GM12878 (cell line): Measurements from ENCODE around the gene CYB561A3. TPM values are rescaled to one million over a fixed set of nuclear protein-coding genes. Genes with fewer than 3 reads are reported as not detected.

Experiments
- ATAC-seq: fragments of 200-7000 bp; cut with Tn5 transposase; 3 replicates; pipeline ENCODE4 v1.9.1; 2020; ENCODE audit warnings: mild to moderate bottlenecking, moderate library complexity
- BruUV-seq: library from RNA; stranded (reverse); fragments of 400-500 nt; replicated peaks from 2 replicates; lab custom pipeline; 2021; lab: Mats Ljungman, UMichigan
- CTCF ChIA-PET: fragments of 300-600 bp; sonication (Branson Sonifier 250); formaldehyde crosslinking; extraction: SDS; loops from one replicate; lab custom pipeline; 2021; ENCODE audit warnings: inconsistent platforms; lab: Yijun Ruan, JAX
- POLR2A ChIA-PET: fragments of 350-600 bp; formaldehyde crosslinking; extraction: SDS; loops from one replicate; lab custom pipeline; 2021; ENCODE audit warnings: inconsistent platforms; lab: Charles Lee
- RAD21 ChIA-PET: fragments of 300-600 bp; sonication (Branson Sonifier 250); formaldehyde crosslinking; loops from one replicate; lab custom pipeline; 2023; ENCODE audit warnings: antibody characterized with exemption; ENCODE audit not compliant: unreplicated experiment; lab: Charles Lee
- SMC1A ChIA-PET: fragments of 300-600 bp; sonication (Branson Sonifier 250); formaldehyde crosslinking; loops from one replicate; lab custom pipeline; 2023; ENCODE audit not compliant: unreplicated experiment, uncharacterized antibody; lab: Charles Lee
- DNase-seq: peaks from one replicate; pipeline ENCODE4 v3.0.0-alpha.2; 2011; ENCODE audit warnings: low read depth, low spot score
- FAIRE-seq: peaks from 3 replicates; lab custom pipeline; 2011; peaks lifted over from hg19 to GRCh38; lab: Jason Lieb, UNC
- H2AFZ ChIP-seq: 2 replicates; pipeline ENCODE4 v1.6.0; 2011; ENCODE audit warnings: low read depth, low read length, control low read depth; ENCODE audit not compliant: control insufficient read depth
- H3K27ac ChIP-seq: 2 replicates; pipeline ENCODE4 v1.5.1; 2011; ENCODE audit warnings: control low read depth; ENCODE audit not compliant: control insufficient read depth, insufficient read depth
- H3K27me3 ChIP-seq, 2 experiments: replicated peaks in 1 of 2; 2 replicates each; pipeline versions ENCODE4 v1.6.0 to v1.6.1; 2011; ENCODE audit warnings: low read length in 1 of 2; ENCODE audit not compliant: control insufficient read depth in 2 of 2, insufficient read depth in 2 of 2
- H3K36me3 ChIP-seq, 2 experiments: 2 replicates each; pipeline ENCODE4 v1.5.1; 2011; ENCODE audit warnings: low read length in 1 of 2; ENCODE audit not compliant: control insufficient read depth in 2 of 2, insufficient read depth in 2 of 2
- H3K4me1 ChIP-seq: 2 replicates; pipeline ENCODE4 v1.6.1; 2011; ENCODE audit warnings: mild to moderate bottlenecking, low read length, moderate library complexity, mixed read lengths; ENCODE audit not compliant: control insufficient read depth, insufficient read depth
- H3K4me2 ChIP-seq: 2 replicates; pipeline ENCODE4 v1.6.0; 2011; ENCODE audit warnings: control low read depth; ENCODE audit not compliant: control insufficient read depth, insufficient read depth
- H3K4me3 ChIP-seq: fragments of 200-600 bp; sonication (generic); 2 replicates; pipeline ENCODE4 v1.5.1; 2016
- H3K79me2 ChIP-seq: 2 replicates; pipeline ENCODE4 v1.6.0; 2011; ENCODE audit warnings: low read length; ENCODE audit not compliant: control insufficient read depth, insufficient read depth
- H3K9ac ChIP-seq: 2 replicates; pipeline ENCODE4 v1.8.0; 2011; ENCODE audit warnings: low read length, control low read depth, mixed read lengths; ENCODE audit not compliant: control insufficient read depth, insufficient read depth
- H3K9me3 ChIP-seq: replicated peaks from 3 replicates; pipeline ENCODE4 v1.5.1; 2011; ENCODE audit warnings: mild to moderate bottlenecking, low read length; ENCODE audit not compliant: control insufficient read depth, insufficient read depth
- H4K20me1 ChIP-seq: 2 replicates; pipeline ENCODE4 v1.6.0; 2011; ENCODE audit not compliant: control insufficient read depth, insufficient read depth
- BCL11A ChIP-seq: IDR thresholded peaks from 2 replicates; pipeline ENCODE4 v1.6.1; 2011; ENCODE audit warnings: low read depth, low read length
- ELK1 ChIP-seq: IDR thresholded peaks from 2 replicates; pipeline ENCODE4 v1.6.1; 2012; ENCODE audit warnings: low read depth, low read length, improper control_type of control experiment
- HDGF ChIP-seq: fragments of 450-650 bp; IDR thresholded peaks from 2 replicates; pipeline ENCODE4 v1.6.1; 2016; ENCODE audit warnings: antibody characterized with exemption
- JUNB ChIP-seq: IDR thresholded peaks from 2 replicates; pipeline ENCODE4 v1.6.1; 2016; ENCODE audit warnings: antibody characterized with exemption, mild to moderate bottlenecking
- LARP7 ChIP-seq: fragments of 450-650 bp; IDR thresholded peaks from 2 replicates; pipeline ENCODE4 v1.6.1; 2017; ENCODE audit warnings: mild to moderate bottlenecking
- MEF2A ChIP-seq: IDR thresholded peaks from 2 replicates; pipeline ENCODE4 v1.6.1; 2011; ENCODE audit warnings: low read depth, mild to moderate bottlenecking, low read length, moderate library complexity; ENCODE audit not compliant: insufficient read depth
- NFXL1 ChIP-seq: fragments of 450-650 bp; IDR thresholded peaks from 2 replicates; pipeline ENCODE4 v1.6.1; 2017; ENCODE audit warnings: antibody characterized with exemption, mild to moderate bottlenecking, borderline replicate concordance
- SREBF2 ChIP-seq: IDR thresholded peaks from 2 replicates; pipeline ENCODE4 v1.6.1; 2012; ENCODE audit warnings: mild to moderate bottlenecking, low read length
- SUPT20H ChIP-seq: IDR thresholded peaks from 2 replicates; pipeline ENCODE4 v1.6.1; 2011; ENCODE audit warnings: low read depth, mild to moderate bottlenecking, low read length, moderate library complexity, borderline replicate concordance; ENCODE audit not compliant: control insufficient read depth
- WGBS: methylation state at CpG from one replicate; pipeline ENCODE4 v1.1.6; 2016; ENCODE audit warnings: low lambda C conversion rate; ENCODE audit not compliant: insufficient replicate concordance, insufficient coverage; ENCODE audit errors: missing lambda C conversion rate; 5-methylcytosine and 5-hydroxymethylcytosine counted together
- in situ Hi-C: fragments of 300-500 bp; cut with MboI; formaldehyde crosslinking; loops from 9 replicates; pipeline ENCODE4 v1.14.3; 2018; ENCODE audit warnings: mixed read lengths
- intact Hi-C: fragments of 100-400 bp; cut with micrococcal nuclease; formaldehyde crosslinking; loops from one replicate; pipeline ENCODE4 v1.14.2; 2022; ENCODE audit not compliant: unreplicated experiment
- polyA plus RNA-seq, 11 experiments: library from polyadenylated mRNA; depleted of rRNA in 4 of 11; unstranded in 6 of 11; stranded (reverse) in 5 of 11; fragments of >200 nt; fragmentation: Nextera tagmentation in 4 of 11; fragmentation: Illumina TruSeq in 1 of 11; extraction: Ambion mirVana in 4 of 11; extraction: Trizol in 1 of 11; gene quantifications; 1 replicate in 1 of 11; 2 replicates in 10 of 11; pipeline versions ENCODE4 v1.2.1 to v1.2.3, GENCODE V29; 2011 to 2016; ENCODE audit warnings: inconsistent platforms in 2 of 11, missing spikeins in 2 of 11, low read depth in 1 of 11
- total RNA-seq, 4 experiments: library from RNA; depleted of rRNA in 3 of 4; stranded (reverse); fragments of >200 nt in 3 of 4; fragmentation: Illumina TruSeq in 1 of 4; extraction: Trizol in 1 of 4; gene quantifications; 2 replicates each; pipeline versions ENCODE4 v1.2.1 to v1.2.3, GENCODE V29; 2013 to 2021
- TF ChIP-seq, protein P1 (sequence below): fragments of 450-650 bp; IDR thresholded peaks from 2 replicates; pipeline ENCODE4 v1.6.1; 2017; ENCODE audit warnings: antibody characterized with exemption, mild to moderate bottlenecking, moderate library complexity
- TF ChIP-seq, protein P2 (sequence below): IDR thresholded peaks from 2 replicates; pipeline ENCODE4 v1.6.1; 2011; ENCODE audit warnings: borderline replicate concordance, low read depth, mild to moderate bottlenecking, moderate library complexity, mixed read lengths, low read length; ENCODE audit not compliant: insufficient read depth; ENCODE audit errors: extremely low read length
- TF ChIP-seq, protein P3 (sequence below), 3 experiments: IDR thresholded peaks in 2 of 3; conservative IDR thresholded peaks in 1 of 3; 2 replicates each; pipeline ENCODE4 v1.5.1; 2011; ENCODE audit warnings: low read depth in 3 of 3, low read length in 3 of 3, mild to moderate bottlenecking in 3 of 3, control low read depth in 2 of 3, moderate library complexity in 2 of 3, inconsistent platforms in 1 of 3, mixed read lengths in 1 of 3; ENCODE audit not compliant: control insufficient read depth in 2 of 3, insufficient read depth in 1 of 3; ENCODE audit errors: extremely low read depth in 1 of 3

CYB561A3 gene
- total and polyA plus RNA-seq, 10 of the 15 experiments (the other 5 are each of a cell fraction or from before 2014, with no cell fraction given), result 40.1 to 169 (median 74.4) TPM

GRCh38 chr11:61336171-61336935, 25.3 kb downstream of the CYB561A3 start:
- Histone ChIP-seq H3K36me3 (peaks cover under 1 to 2% of the 10 kb centered on the region in 2 experiments; a peak in 3 of 4 replicates), H3K27me3 (no peaks in the 10 kb centered on the region), H3K9me3 (no peaks in the 10 kb centered on the region), H3K27ac (peak overlapping the region; percentile 45), H3K4me3 (no peak overlapping the region), H4K20me1 (no peaks in the 10 kb centered on the region; the same call in 1 of the 2 replicates), H2AFZ (peak overlapping the region; percentile 65), H3K4me2 (no peak overlapping the region), H3K4me1 (peaks cover 16% of the 10 kb centered on the region), H3K79me2 (peaks cover 30% of the 10 kb centered on the region), H3K9ac (no peak overlapping the region; the same call in 1 of the 2 replicates)
- 17% methylated on average over 8 of the region's 8 CpGs for WGBS
- ChIA-PET CTCF (interaction anchor here (0.6 to 10.2 kb wide), 34 partner anchors 9 to 505 kb away, joined by 3 to 729 read pairs (median 6); partner anchors contain the start of genes CPSF7, CYB561A3, SDHAF2 and TMEM138), RAD21 (interaction anchor here (0.7 to 6.5 kb wide), 27 partner anchors 9 to 302 kb away, joined by 3 to 424 read pairs (median 5); partner anchors contain the start of genes CPSF7, CYB561A3, SDHAF2 and TMEM138), SMC1A (interaction anchor here (0.6 to 8.1 kb wide), 35 partner anchors 8 to 388 kb away, joined by 3 to 414 read pairs (median 4); partner anchors contain the start of genes CYB561A3, TMEM138, TMEM216 and VWCE), POLR2A (interaction anchor here (0.6 to 5.9 kb wide), 15 partner anchors 13 to 362 kb away, joined by 3 to 86 read pairs (median 4); partner anchors contain the start of genes CYB561A3, TMEM138 and TMEM216)
- DNase-seq, result peak; percentile 50
- in situ Hi-C loops (loop anchor here (5.0 kb wide), 1 partner anchor 51 kb away; no protein-coding TSS in a partner anchor), intact Hi-C loops (loop anchor here (1.0 to 10.0 kb wide), 4 partner anchors 20 to 82 kb away; partner anchors contain the start of gene TMEM216)
- peak; percentile 100 for FAIRE-seq
- peak; percentile 77 for ATAC-seq
- BruUV-seq, result no TSS peak
- TF ChIP-seq ELK1 (peak; percentile 75), LARP7 (peak; percentile 62; the same call in 1 of the 2 replicates), JUNB (no peak), BCL11A (no peak), SREBF2 (no peak), MEF2A (no peak), HDGF (0 out of 2 replicates have a peak, but pooled peaks have one; percentile 35), SUPT20H (no peak), NFXL1 (no peak)
- TF ChIP-seq, protein P1, sequence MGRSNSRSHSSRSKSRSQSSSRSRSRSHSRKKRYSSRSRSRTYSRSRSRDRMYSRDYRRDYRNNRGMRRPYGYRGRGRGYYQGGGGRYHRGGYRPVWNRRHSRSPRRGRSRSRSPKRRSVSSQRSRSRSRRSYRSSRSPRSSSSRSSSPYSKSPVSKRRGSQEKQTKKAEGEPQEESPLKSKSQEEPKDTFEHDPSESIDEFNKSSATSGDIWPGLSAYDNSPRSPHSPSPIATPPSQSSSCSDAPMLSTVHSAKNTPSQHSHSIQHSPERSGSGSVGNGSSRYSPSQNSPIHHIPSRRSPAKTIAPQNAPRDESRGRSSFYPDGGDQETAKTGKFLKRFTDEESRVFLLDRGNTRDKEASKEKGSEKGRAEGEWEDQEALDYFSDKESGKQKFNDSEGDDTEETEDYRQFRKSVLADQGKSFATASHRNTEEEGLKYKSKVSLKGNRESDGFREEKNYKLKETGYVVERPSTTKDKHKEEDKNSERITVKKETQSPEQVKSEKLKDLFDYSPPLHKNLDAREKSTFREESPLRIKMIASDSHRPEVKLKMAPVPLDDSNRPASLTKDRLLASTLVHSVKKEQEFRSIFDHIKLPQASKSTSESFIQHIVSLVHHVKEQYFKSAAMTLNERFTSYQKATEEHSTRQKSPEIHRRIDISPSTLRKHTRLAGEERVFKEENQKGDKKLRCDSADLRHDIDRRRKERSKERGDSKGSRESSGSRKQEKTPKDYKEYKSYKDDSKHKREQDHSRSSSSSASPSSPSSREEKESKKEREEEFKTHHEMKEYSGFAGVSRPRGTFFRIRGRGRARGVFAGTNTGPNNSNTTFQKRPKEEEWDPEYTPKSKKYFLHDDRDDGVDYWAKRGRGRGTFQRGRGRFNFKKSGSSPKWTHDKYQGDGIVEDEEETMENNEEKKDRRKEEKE, result no peak
- TF ChIP-seq, protein P2, sequence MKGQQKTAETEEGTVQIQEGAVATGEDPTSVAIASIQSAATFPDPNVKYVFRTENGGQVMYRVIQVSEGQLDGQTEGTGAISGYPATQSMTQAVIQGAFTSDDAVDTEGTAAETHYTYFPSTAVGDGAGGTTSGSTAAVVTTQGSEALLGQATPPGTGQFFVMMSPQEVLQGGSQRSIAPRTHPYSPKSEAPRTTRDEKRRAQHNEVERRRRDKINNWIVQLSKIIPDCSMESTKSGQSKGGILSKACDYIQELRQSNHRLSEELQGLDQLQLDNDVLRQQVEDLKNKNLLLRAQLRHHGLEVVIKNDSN, result no peak
- TF ChIP-seq, protein P3, sequence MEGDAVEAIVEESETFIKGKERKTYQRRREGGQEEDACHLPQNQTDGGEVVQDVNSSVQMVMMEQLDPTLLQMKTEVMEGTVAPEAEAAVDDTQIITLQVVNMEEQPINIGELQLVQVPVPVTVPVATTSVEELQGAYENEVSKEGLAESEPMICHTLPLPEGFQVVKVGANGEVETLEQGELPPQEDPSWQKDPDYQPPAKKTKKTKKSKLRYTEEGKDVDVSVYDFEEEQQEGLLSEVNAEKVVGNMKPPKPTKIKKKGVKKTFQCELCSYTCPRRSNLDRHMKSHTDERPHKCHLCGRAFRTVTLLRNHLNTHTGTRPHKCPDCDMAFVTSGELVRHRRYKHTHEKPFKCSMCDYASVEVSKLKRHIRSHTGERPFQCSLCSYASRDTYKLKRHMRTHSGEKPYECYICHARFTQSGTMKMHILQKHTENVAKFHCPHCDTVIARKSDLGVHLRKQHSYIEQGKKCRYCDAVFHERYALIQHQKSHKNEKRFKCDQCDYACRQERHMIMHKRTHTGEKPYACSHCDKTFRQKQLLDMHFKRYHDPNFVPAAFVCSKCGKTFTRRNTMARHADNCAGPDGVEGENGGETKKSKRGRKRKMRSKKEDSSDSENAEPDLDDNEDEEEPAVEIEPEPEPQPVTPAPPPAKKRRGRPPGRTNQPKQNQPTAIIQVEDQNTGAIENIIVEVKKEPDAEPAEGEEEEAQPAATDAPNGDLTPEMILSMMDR (IDR thresholded peaks at IDR 0.05 in 2 of 3, conservative IDR thresholded peaks at IDR 0.05 in 1 of 3; ENCODE audit: control insufficient read depth in 2 of 3, extremely low read depth in 1 of 3, insufficient read depth in 1 of 3, low read depth in 3 of 3, low read length in 3 of 3), result peak; percentile 99
